CD4-positive, alpha-beta memory T cell (primary cell): Measurements from ENCODE around the gene C3. TPM values are rescaled to one million over a fixed set of nuclear protein-coding genes. Genes with fewer than 3 reads are reported as not detected.
"Not testable (repeated sequence)": the region's sequence is repeated elsewhere in the genome, so short reads cannot be mapped to it uniquely, and the experiment has no call there.

Source experiments
- CTCF ChIA-PET: fragments of 350-600 bp; sonication (Branson Sonifier 250); formaldehyde crosslinking; loops from one replicate; lab custom pipeline; 2021; ENCODE audit warnings: inconsistent platforms; ENCODE audit not compliant: partially characterized antibody; lab: Charles Lee
- POLR2A ChIA-PET: fragments of 350-600 bp; sonication (Branson Sonifier 250); formaldehyde crosslinking; loops from one replicate; lab custom pipeline; 2021; ENCODE audit not compliant: partially characterized antibody; lab: Charles Lee
- DNase-seq, 5 donors: peaks; one replicate each; pipeline versions ENCODE4 v3.0.0 to v3.0.0-alpha.2; 2020 to 2022; ENCODE audit warnings: mixed read lengths in 1 of 5
- H3K27ac ChIP-seq: one replicate; pipeline ENCODE4 v1.7.0; 2013; ENCODE audit warnings: low read depth, low read length
- H3K27me3 ChIP-seq: 2 replicates; pipeline ENCODE4 v1.7.0; 2013; ENCODE audit warnings: mild to moderate bottlenecking, low read length, moderate library complexity; ENCODE audit not compliant: insufficient read depth
- H3K36me3 ChIP-seq: 2 replicates; pipeline ENCODE4 v1.7.0; 2013; ENCODE audit warnings: mild to moderate bottlenecking, low read length, moderate library complexity; ENCODE audit not compliant: insufficient read depth
- H3K4me1 ChIP-seq: 2 replicates; pipeline ENCODE4 v1.7.0; 2013; ENCODE audit warnings: mild to moderate bottlenecking, low read length, moderate library complexity; ENCODE audit not compliant: insufficient read depth
- H3K4me3 ChIP-seq, 2 donors: one replicate each; pipeline ENCODE4 v1.7.0; 2013; ENCODE audit warnings: low read length in 2 of 2, mild to moderate bottlenecking in 1 of 2
- H3K9me3 ChIP-seq, 2 donors: one replicate each; pipeline ENCODE4 v1.7.0; 2013; ENCODE audit warnings: low read length in 2 of 2, control low read depth in 1 of 2; ENCODE audit not compliant: control insufficient read depth in 1 of 2
- H3K27ac Mint-ChIP-seq, 7 donors: one replicate each; pipeline ENCODE4 v1.8.0; 2020 to 2021; ENCODE audit warnings: mixed read lengths in 7 of 7, mild to moderate bottlenecking in 6 of 7, inconsistent platforms in 3 of 7, moderate library complexity in 3 of 7
- H3K27me3 Mint-ChIP-seq, 2 donors: one replicate each; pipeline ENCODE4 v1.8.0; 2020 to 2021; ENCODE audit warnings: mixed read lengths in 2 of 2
- H3K36me3 Mint-ChIP-seq, 2 donors: one replicate each; pipeline ENCODE4 v1.8.0; 2020 to 2021; ENCODE audit warnings: mixed read lengths in 2 of 2, inconsistent platforms in 1 of 2, mild to moderate bottlenecking in 1 of 2
- H3K4me1 Mint-ChIP-seq, 4 donors: one replicate each; pipeline ENCODE4 v1.8.0; 2020 to 2021; ENCODE audit warnings: mixed read lengths in 4 of 4, mild to moderate bottlenecking in 1 of 4
- H3K4me3 Mint-ChIP-seq, 8 donors: one replicate each; pipeline ENCODE4 v1.8.0; 2020 to 2021; ENCODE audit warnings: mixed read lengths in 8 of 8, mild to moderate bottlenecking in 7 of 8, moderate library complexity in 6 of 8, inconsistent platforms in 3 of 8
- H3K9me3 Mint-ChIP-seq, 8 donors: one replicate each; pipeline ENCODE4 v1.8.0; 2020 to 2021; ENCODE audit warnings: mixed read lengths in 8 of 8, mild to moderate bottlenecking in 5 of 8, inconsistent platforms in 3 of 8, moderate library complexity in 1 of 8
- intact Hi-C: fragments of 100-400 bp; cut with micrococcal nuclease; formaldehyde crosslinking; loops from one replicate; pipeline ENCODE4 v1.15.1; 2023
- polyA plus RNA-seq, 2 donors: library from polyadenylated mRNA; unstranded; fragments of 300-500 nt; fragmentation: Illumina TruSeq; gene quantifications; one replicate each; pipeline ENCODE4 v1.2.3, GENCODE V29; 2021
- total RNA-seq, 2 experiments: library from RNA; stranded (reverse); gene quantifications; one replicate each; pipeline ENCODE4 v1.2.3, GENCODE V29; 2021

Gene C3
- total and polyA plus RNA-seq, 4 experiments from 2014 or later, result 1.5 to 2.2 TPM; not detected in 2

- intact Hi-C loops, result no loop called here
- POLR2A ChIA-PET, result interaction anchor here (1.2 to 1.4 kb wide), 2 partner anchors 20 to 27 kb away, joined by 3 to 4 read pairs; no protein-coding TSS in a partner anchor
- H3K4me1 ChIP-seq, result peaks cover 16% of the 10 kb centered on the region
- no peak overlapping the region for H3K27ac ChIP-seq
- H3K4me3 ChIP-seq, result no peak overlapping the region
- no peaks in the 10 kb centered on the region for H3K9me3 Mint-ChIP-seq
- peaks cover 12 to 28% (median 16%) of the 10 kb centered on the region in 4 donors for H3K4me1 Mint-ChIP-seq
- H3K4me3 Mint-ChIP-seq, result no peak overlapping the region
- H3K9me3 ChIP-seq, result no peaks in the 10 kb centered on the region
- no peaks in the 10 kb centered on the region for H3K27me3 ChIP-seq
- CTCF ChIA-PET, result interaction anchor here (0.6 to 1.1 kb wide), 3 partner anchors 27 to 242 kb away, joined by 3 read pairs; no protein-coding TSS in a partner anchor
- DNase-seq, result no peak
- H3K27me3 Mint-ChIP-seq, result no peaks in the 10 kb centered on the region
- H3K36me3 ChIP-seq, result no peaks in the 10 kb centered on the region
- H3K36me3 Mint-ChIP-seq, result no peaks in the 10 kb centered on the region
- peak overlapping the region in 2 of 7 donors; percentile 11 to 17 for H3K27ac Mint-ChIP-seq
These were observed 72.2 kb downstream of the C3 start for GRCh38 chr19:6648141-6648715.

DNA sequence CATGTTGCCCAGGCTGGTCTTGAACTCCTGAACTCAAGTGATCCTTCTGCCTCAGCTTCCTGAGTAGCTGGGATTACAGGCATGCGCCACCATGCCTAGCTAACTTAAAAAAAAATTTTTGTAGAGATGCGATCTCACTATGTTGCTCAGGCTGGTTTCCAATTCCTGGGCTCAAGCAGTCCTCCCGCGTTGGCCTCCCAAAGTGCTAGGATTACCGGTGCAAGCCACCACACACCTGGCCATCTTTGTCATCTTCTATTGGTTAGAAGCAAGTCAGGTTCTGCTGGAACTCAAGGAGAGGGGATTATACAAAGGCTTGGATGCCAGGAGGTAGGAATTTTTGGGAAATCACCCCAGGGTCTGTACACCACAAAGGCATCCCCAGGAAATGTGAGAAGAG lies 75.7 kb downstream of the C3 start:
- ChIA-PET POLR2A (interaction anchor here (1.1 kb wide), 1 partner anchor 17 kb away, joined by 6 read pairs; no protein-coding TSS in a partner anchor), CTCF (interaction anchor here (1.4 to 2.5 kb wide), 2 partner anchors 10 to 92 kb away, joined by 5 to 7 read pairs; partner anchors contain the start of gene GPR108)
- Mint-ChIP-seq H3K27me3 (no peaks in the 10 kb centered on the region), H3K4me3 (no peak overlapping the region), H3K4me1 (peaks cover 19 to 36% (median 25%) of the 10 kb centered on the region in 4 donors), H3K9me3 (no peaks in the 10 kb centered on the region), H3K27ac (peak overlapping the region in 1 of 7 donors; percentile 66), H3K36me3 (no peaks in the 10 kb centered on the region)
- Histone ChIP-seq H3K27ac (no peak overlapping the region), H3K4me1 (peaks cover 27% of the 10 kb centered on the region), H3K27me3 (no peaks in the 10 kb centered on the region), H3K36me3 (no peaks in the 10 kb centered on the region), H3K9me3 (no peaks in the 10 kb centered on the region), H3K4me3 (no peak overlapping the region)
- no peak for DNase-seq
- intact Hi-C loops, result no loop called here

DNA sequence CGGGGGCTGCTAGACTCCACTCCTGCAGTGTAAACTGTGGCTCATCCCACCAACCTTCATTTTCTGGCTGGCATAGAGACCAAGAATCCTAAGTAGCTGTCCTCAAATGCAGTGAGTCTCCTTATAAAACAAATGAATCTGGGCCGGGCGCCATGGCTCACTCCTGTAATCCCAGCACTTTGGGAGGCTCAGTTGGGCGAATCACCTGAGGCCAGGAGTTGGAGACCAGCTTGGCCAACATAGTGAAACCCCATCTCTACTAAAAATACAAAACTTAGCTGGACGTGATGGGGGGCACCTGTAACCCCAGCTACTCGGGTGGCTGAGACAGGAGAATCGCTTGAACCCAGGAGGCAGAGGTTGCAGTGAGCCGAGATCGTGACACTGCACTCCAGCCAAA lies 80.1 kb downstream of the C3 start:
- not testable (repeated sequence) for H3K4me3 Mint-ChIP-seq, H3K36me3 Mint-ChIP-seq, H3K36me3 ChIP-seq, H3K9me3 ChIP-seq, DNase-seq, H3K9me3 Mint-ChIP-seq, H3K4me3 ChIP-seq, H3K27me3 Mint-ChIP-seq, H3K27ac ChIP-seq, H3K27me3 ChIP-seq
- ChIA-PET POLR2A (interaction anchor here (2.4 kb wide), 1 partner anchor 29 kb away, joined by 8 read pairs; the partner anchor contains the start of gene TNFSF14), CTCF (interaction anchor here (0.8 to 1.8 kb wide), 3 partner anchors 9 to 96 kb away, joined by 3 to 7 read pairs (median 4); partner anchors contain the start of gene GPR108)
- H3K4me1 Mint-ChIP-seq, result peaks cover 22 to 42% (median 33%) of the 10 kb centered on the region in 4 donors
- H3K4me1 ChIP-seq, result peaks cover 35% of the 10 kb centered on the region
- intact Hi-C loops, result loop anchor here (2.0 kb wide), 1 partner anchor 28 kb away; no protein-coding TSS in a partner anchor
- H3K27ac Mint-ChIP-seq, result peak overlapping the region in 1 of 7 donors; percentile 52

- Histone ChIP-seq H3K27ac (no peak overlapping the region), H3K4me1 (peaks cover 35% of the 10 kb centered on the region), H3K27me3 (no peaks in the 10 kb centered on the region), H3K36me3 (no peaks in the 10 kb centered on the region), H3K4me3 (no peak overlapping the region), H3K9me3 (no peaks in the 10 kb centered on the region)
- no peaks in the 10 kb centered on the region for H3K9me3 Mint-ChIP-seq
- no peaks in the 10 kb centered on the region for H3K27me3 Mint-ChIP-seq
- H3K4me1 Mint-ChIP-seq, result peaks cover 22 to 42% (median 33%) of the 10 kb centered on the region in 4 donors
- peak overlapping the region in 4 of 7 donors; percentile 10 to 57 (median 41) for H3K27ac Mint-ChIP-seq
- H3K4me3 Mint-ChIP-seq, result peak overlapping the region in 2 of 8 donors; percentile 15 to 68
- CTCF ChIA-PET, result interaction anchor here (0.7 to 1.2 kb wide), 2 partner anchors 34 to 224 kb away, joined by 3 to 4 read pairs; no protein-coding TSS in a partner anchor
- intact Hi-C loops, result no loop called here
- no peaks in the 10 kb centered on the region for H3K36me3 Mint-ChIP-seq
- DNase-seq, result no peak
- POLR2A ChIA-PET, result interaction anchor here (2.4 kb wide), 1 partner anchor 30 kb away, joined by 8 read pairs; the partner anchor contains the start of gene TNFSF14
These were observed 81.0 kb downstream of the C3 start for GRCh38 chr19:6639439-6639838.

- H3K4me3 ChIP-seq, H3K4me1 ChIP-seq, H3K9me3 ChIP-seq, H3K4me3 Mint-ChIP-seq, DNase-seq, H3K36me3 Mint-ChIP-seq, H3K27me3 ChIP-seq, H3K27me3 Mint-ChIP-seq, H3K27ac Mint-ChIP-seq, H3K36me3 ChIP-seq, H3K27ac ChIP-seq, H3K9me3 Mint-ChIP-seq, POLR2A ChIA-PET: not testable (repeated sequence)
- intact Hi-C loops, result loop anchor here (2.0 kb wide), 1 partner anchor 41 kb away; no protein-coding TSS in a partner anchor
- H3K4me1 Mint-ChIP-seq, result peaks cover 11 to 19% (median 12%) of the 10 kb centered on the region in 4 donors
- CTCF ChIA-PET, result interaction anchor here (0.6 to 7.7 kb wide), 13 partner anchors 8 to 257 kb away, joined by 3 to 69 read pairs (median 4); partner anchors contain the start of gene GPR108
These were observed 87.0 kb downstream of the C3 start for GRCh38 chr19:6633456-6633813.

GRCh38 chr19:6632747-6633455 lies 87.5 kb downstream of the C3 start:
- H3K9me3 Mint-ChIP-seq, POLR2A ChIA-PET, H3K27ac ChIP-seq, H3K9me3 ChIP-seq, H3K27me3 ChIP-seq, H3K4me3 ChIP-seq, H3K36me3 ChIP-seq, H3K36me3 Mint-ChIP-seq, H3K4me3 Mint-ChIP-seq, H3K4me1 ChIP-seq, H3K27me3 Mint-ChIP-seq: not testable (repeated sequence)
- intact Hi-C loops, result loop anchor here (1.0 to 2.0 kb wide), 4 partner anchors 42 to 230 kb away; no protein-coding TSS in a partner anchor
- peak in 1 of 5 donors; percentile 13 for DNase-seq
- Mint-ChIP-seq H3K4me1 (peaks cover 8 to 15% (median 10%) of the 10 kb centered on the region in 4 donors), H3K27ac (peak overlapping the region in 1 of 7 donors; percentile 14)
- CTCF ChIA-PET, result interaction anchor here (0.6 to 7.7 kb wide), 12 partner anchors 9 to 257 kb away, joined by 3 to 69 read pairs (median 6); partner anchors contain the start of gene GPR108
